ENCODE results near the gene SDK1.

The SDK1 gene

DNA sequence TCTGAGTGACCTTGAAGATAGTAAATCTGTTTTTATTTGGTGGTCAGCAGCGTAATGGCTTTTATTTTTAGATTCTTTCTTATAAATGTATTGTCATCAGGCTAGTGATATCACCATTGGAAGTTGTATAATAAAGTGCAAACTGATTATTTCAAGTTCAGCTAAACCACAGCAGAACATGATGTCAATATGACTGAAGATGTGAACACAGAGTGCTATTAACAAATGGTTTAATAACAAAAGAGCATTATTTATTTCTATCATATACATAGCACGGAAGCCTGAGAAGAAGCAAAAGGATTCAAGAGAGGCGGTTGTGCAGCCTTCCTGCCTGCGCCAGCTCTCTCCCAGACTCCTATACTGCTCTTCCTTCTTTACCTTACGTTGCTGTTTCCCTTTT is 142.7 kb downstream of the SDK1 start:
- TF ChIP-seq TARDBP (IDR thresholded peaks at IDR 0.05) = no peak
- no peak for TF ChIP-seq SUZ12 (IDR thresholded peaks at IDR 0.05)
- no peak for TF ChIP-seq LEF1 (IDR thresholded peaks at IDR 0.05; ENCODE audit: borderline replicate concordance)
- TF ChIP-seq CTBP1 (IDR thresholded peaks at IDR 0.05; ENCODE audit: borderline replicate concordance) = no peak
- TF ChIP-seq SP1 (IDR thresholded peaks at IDR 0.05) = no peak
- no peak for TF ChIP-seq HDGF (IDR thresholded peaks at IDR 0.05; ENCODE audit: borderline replicate concordance)
- TF ChIP-seq ELF4 (IDR thresholded peaks at IDR 0.05) = no peak
- no peak for TF ChIP-seq ARNT (IDR thresholded peaks at IDR 0.05)
- no peak for TF ChIP-seq FOXK2 (IDR thresholded peaks at IDR 0.05)
- no peak for TF ChIP-seq FOXM1 (IDR thresholded peaks at IDR 0.05; ENCODE audit: borderline replicate concordance)
- no peak for TF ChIP-seq BHLHE40 (IDR thresholded peaks at IDR 0.05; ENCODE audit: borderline replicate concordance)
- no peak for TF ChIP-seq ZNF384 (IDR thresholded peaks at IDR 0.05)
- no peak for TF ChIP-seq L3MBTL2 (conservative IDR thresholded peaks at IDR 0.05)
- no peak for TF ChIP-seq NFRKB (IDR thresholded peaks at IDR 0.05)
- TF ChIP-seq FOXA1 (IDR thresholded peaks at IDR 0.05) = no peak
- TF ChIP-seq, protein P1, sequence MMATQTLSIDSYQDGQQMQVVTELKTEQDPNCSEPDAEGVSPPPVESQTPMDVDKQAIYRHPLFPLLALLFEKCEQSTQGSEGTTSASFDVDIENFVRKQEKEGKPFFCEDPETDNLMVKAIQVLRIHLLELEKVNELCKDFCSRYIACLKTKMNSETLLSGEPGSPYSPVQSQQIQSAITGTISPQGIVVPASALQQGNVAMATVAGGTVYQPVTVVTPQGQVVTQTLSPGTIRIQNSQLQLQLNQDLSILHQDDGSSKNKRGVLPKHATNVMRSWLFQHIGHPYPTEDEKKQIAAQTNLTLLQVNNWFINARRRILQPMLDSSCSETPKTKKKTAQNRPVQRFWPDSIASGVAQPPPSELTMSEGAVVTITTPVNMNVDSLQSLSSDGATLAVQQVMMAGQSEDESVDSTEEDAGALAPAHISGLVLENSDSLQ (IDR thresholded peaks at IDR 0.05) = no peak
- POLR2A ChIA-PET = no interaction called here
- no peak for DNase-seq (ENCODE audit: extremely low spot score)
- CTCF ChIA-PET = no interaction called here

DNA sequence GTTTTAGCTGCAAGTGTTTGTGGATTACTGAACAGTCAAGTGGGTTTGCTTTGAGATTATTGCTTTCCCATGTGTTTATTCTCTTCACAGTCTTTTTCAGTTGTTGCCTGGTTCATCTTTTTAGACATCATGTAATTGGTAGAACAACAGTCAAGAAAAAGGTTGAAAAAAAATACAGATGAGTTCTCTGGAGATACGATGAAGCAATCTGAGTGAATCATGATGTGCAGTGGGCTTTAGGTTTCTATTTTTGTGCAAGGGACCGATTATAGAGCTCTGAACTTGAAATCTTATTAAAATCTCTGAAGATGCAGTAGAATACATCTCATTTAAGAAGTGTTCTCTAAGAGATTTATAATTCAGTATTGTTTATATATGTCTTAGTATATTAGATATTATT is 145.7 kb downstream of the SDK1 start:
- no peak for DNase-seq (ENCODE audit: extremely low spot score)
- ChIA-PET POLR2A (no interaction called here), CTCF (no interaction called here)
- TF ChIP-seq TARDBP (IDR thresholded peaks at IDR 0.05) (no peak), FOXK2 (IDR thresholded peaks at IDR 0.05) (no peak), HDGF (IDR thresholded peaks at IDR 0.05; ENCODE audit: borderline replicate concordance) (no peak), ZNF384 (IDR thresholded peaks at IDR 0.05) (no peak), FOXA1 (IDR thresholded peaks at IDR 0.05) (no peak)

DNA sequence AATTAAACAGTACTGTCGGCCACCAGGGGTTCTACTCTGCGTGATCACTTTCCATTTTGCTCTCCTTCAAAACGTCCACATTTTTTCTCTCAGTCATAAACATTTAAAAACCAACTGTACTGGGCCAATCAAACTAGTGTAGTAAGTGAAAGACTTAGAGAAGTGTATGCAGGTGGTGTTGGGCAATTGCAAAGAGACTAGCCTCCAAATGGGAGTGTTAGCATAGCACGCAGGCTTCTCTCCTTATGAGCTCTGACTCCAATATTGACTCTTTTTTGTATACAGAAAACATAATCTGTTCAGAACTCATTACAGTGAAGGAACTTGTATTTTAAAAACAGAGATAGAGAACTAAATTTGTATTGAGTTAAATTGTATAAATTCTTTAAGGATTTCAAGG is 150.6 kb downstream of the SDK1 start:
- TF ChIP-seq BHLHE40 (IDR thresholded peaks at IDR 0.05; ENCODE audit: borderline replicate concordance) (no peak), SUZ12 (IDR thresholded peaks at IDR 0.05) (no peak), FOXK2 (IDR thresholded peaks at IDR 0.05) (no peak), FOXA1 (IDR thresholded peaks at IDR 0.05) (no peak), CTBP1 (IDR thresholded peaks at IDR 0.05; ENCODE audit: borderline replicate concordance) (no peak), ELF4 (IDR thresholded peaks at IDR 0.05) (no peak), SP1 (IDR thresholded peaks at IDR 0.05) (no peak), NFRKB (IDR thresholded peaks at IDR 0.05) (no peak), FOXM1 (IDR thresholded peaks at IDR 0.05; ENCODE audit: borderline replicate concordance) (no peak), TARDBP (IDR thresholded peaks at IDR 0.05) (no peak), HDGF (IDR thresholded peaks at IDR 0.05; ENCODE audit: borderline replicate concordance) (no peak), L3MBTL2 (conservative IDR thresholded peaks at IDR 0.05) (no peak), ARNT (IDR thresholded peaks at IDR 0.05) (no peak), LEF1 (IDR thresholded peaks at IDR 0.05; ENCODE audit: borderline replicate concordance) (no peak), ZNF384 (IDR thresholded peaks at IDR 0.05) (no peak)
- TF ChIP-seq, protein P1 (IDR thresholded peaks at IDR 0.05) = no peak

DNA sequence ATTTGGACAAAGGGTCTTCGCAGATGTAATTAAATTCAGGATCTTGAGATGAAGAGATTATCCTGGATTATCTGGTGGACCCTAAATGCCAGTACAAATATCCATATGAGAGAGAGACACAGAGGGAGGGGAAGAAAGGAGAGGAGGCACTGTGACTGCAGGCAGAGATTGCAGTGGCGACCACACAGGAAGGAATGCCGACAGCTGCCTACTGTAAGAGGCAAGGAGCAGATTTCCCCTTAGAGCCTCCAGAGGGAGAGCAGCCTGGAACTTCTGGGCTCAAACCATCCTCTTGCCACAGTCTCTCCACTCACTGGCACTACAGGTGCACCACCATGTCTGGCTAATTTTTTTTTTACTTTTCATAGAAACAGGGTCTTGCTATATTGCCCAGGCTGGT is 152.3 kb downstream of the SDK1 start:
- CTCF ChIA-PET = interaction anchor here (0.7 kb wide), 1 partner anchor 960 kb away, joined by 4 read pairs; no protein-coding TSS in a partner anchor
- TF ChIP-seq L3MBTL2 (conservative IDR thresholded peaks at IDR 0.05) = no peak
- TF ChIP-seq NFRKB (IDR thresholded peaks at IDR 0.05) = no peak
- no peak for TF ChIP-seq ZNF384 (IDR thresholded peaks at IDR 0.05)
- TF ChIP-seq ARNT (IDR thresholded peaks at IDR 0.05) = no peak
- TF ChIP-seq FOXK2 (IDR thresholded peaks at IDR 0.05) = no peak
- TF ChIP-seq HDGF (IDR thresholded peaks at IDR 0.05; ENCODE audit: borderline replicate concordance) = no peak
- no peak for TF ChIP-seq SUZ12 (IDR thresholded peaks at IDR 0.05)
- POLR2A ChIA-PET = no interaction called here
- DNase-seq (ENCODE audit: extremely low spot score) = no peak

More for the DNA sequence above, 150.6 kb downstream of the SDK1 start:
- ChIA-PET CTCF (interaction anchor here (0.6 to 0.7 kb wide), 2 partner anchors 47 to 356 kb away, joined by 3 to 4 read pairs; no protein-coding TSS in a partner anchor), POLR2A (no interaction called here)
- DNase-seq (ENCODE audit: extremely low spot score) = no peak

DNA sequence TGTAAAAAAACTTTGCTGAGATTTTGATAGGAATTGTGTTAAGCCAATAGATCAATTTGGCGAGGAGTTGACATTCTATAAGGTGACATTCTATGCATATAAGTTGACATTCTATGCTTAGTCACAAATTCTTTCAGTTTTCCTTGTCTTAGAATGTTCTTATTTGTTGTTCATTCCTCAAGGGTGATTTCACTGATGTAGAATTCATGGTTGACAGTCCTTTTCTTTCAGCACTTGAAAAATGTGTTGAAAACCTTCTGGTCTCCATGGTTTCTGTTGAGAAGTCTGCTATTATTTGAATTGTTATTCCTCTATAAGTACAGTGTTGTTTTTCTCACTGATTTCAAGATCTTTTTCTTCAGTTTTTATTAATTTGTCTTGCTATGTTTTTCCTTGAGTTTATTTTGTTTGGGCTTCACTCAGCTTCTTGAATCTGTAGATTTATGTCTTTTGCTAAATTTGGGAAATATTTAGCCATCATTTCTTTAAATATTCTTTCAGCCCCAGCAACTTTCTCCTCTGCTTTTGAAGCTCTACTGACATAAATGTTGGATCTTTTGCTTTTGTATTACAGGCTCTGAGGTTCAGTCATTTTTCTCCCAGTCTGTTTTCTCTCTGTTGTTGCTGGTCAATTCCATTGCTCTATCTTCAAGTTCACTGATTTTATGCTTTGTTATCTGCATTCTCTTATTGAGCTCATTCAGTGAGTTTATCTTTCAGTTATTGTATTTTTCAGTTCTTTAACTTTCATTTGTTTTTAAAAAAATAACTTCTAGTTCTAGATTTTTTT is 154.9 kb downstream of the SDK1 start:
- TF ChIP-seq ELF4 (IDR thresholded peaks at IDR 0.05) (no peak), FOXA1 (IDR thresholded peaks at IDR 0.05) (no peak), ZNF384 (IDR thresholded peaks at IDR 0.05) (no peak), BHLHE40 (IDR thresholded peaks at IDR 0.05; ENCODE audit: borderline replicate concordance) (no peak), L3MBTL2 (conservative IDR thresholded peaks at IDR 0.05) (no peak), ARNT (IDR thresholded peaks at IDR 0.05) (no peak), FOXM1 (IDR thresholded peaks at IDR 0.05; ENCODE audit: borderline replicate concordance) (no peak), FOXK2 (IDR thresholded peaks at IDR 0.05) (no peak), SUZ12 (IDR thresholded peaks at IDR 0.05) (no peak), HDGF (IDR thresholded peaks at IDR 0.05; ENCODE audit: borderline replicate concordance) (no peak), SP1 (IDR thresholded peaks at IDR 0.05) (no peak)
- POLR2A ChIA-PET = no interaction called here
- CTCF ChIA-PET = no interaction called here
- DNase-seq (ENCODE audit: extremely low spot score) = no peak

DNA sequence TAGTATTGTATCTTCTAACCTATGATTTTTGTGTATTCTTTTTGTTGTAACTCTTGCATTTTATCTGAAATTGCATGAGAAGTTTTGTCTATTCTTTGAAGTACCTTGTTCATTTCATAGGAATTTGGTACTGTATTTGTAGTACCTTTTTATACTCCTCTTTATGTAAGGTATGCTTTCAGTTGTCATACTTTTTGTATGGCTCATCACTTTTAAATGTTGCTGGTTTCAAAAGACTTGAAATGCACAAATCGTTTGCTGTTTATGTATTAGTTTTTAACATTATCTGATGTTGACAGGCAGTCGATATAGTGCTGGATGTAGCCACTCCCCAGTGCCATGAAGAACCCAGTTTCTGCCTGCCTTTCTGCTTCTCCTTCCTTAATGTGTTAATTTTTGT is 158.1 kb downstream of the SDK1 start:
- DNase-seq (ENCODE audit: extremely low spot score) = no peak
- no peak for TF ChIP-seq ARNT (IDR thresholded peaks at IDR 0.05)
- TF ChIP-seq ZNF384 (IDR thresholded peaks at IDR 0.05) = no peak
- TF ChIP-seq SUZ12 (IDR thresholded peaks at IDR 0.05) = no peak
- no peak for TF ChIP-seq ELF4 (IDR thresholded peaks at IDR 0.05)
- TF ChIP-seq FOXM1 (IDR thresholded peaks at IDR 0.05; ENCODE audit: borderline replicate concordance) = no peak
- TF ChIP-seq FOXA1 (IDR thresholded peaks at IDR 0.05) = no peak
- no peak for TF ChIP-seq LEF1 (IDR thresholded peaks at IDR 0.05; ENCODE audit: borderline replicate concordance)
- TF ChIP-seq BHLHE40 (IDR thresholded peaks at IDR 0.05; ENCODE audit: borderline replicate concordance) = no peak
- TF ChIP-seq HDGF (IDR thresholded peaks at IDR 0.05; ENCODE audit: borderline replicate concordance) = no peak
- no peak for TF ChIP-seq L3MBTL2 (conservative IDR thresholded peaks at IDR 0.05)
- TF ChIP-seq, protein P1 (IDR thresholded peaks at IDR 0.05) = no peak
- no peak for TF ChIP-seq NFRKB (IDR thresholded peaks at IDR 0.05)
- no peak for TF ChIP-seq TARDBP (IDR thresholded peaks at IDR 0.05)
- no peak for TF ChIP-seq CTBP1 (IDR thresholded peaks at IDR 0.05; ENCODE audit: borderline replicate concordance)
- no peak for TF ChIP-seq SP1 (IDR thresholded peaks at IDR 0.05)
- TF ChIP-seq FOXK2 (IDR thresholded peaks at IDR 0.05) = no peak
- POLR2A ChIA-PET = no interaction called here
- CTCF ChIA-PET = no interaction called here
